HCT116 (cell line): ENCODE measurements around the gene NOC2L. TPM values are rescaled to one million over a fixed set of nuclear protein-coding genes. Genes with fewer than 3 reads are reported as not detected.

Experiments
- ATAC-seq: fragments of 200-7000 bp; cut with Tn5 transposase; 2 replicates; pipeline ENCODE4 v1.9.1; 2020; ENCODE audit warnings: mild to moderate bottlenecking, moderate library complexity
- BruUV-seq: library from RNA; stranded (reverse); fragments of 400-500 nt; replicated peaks from 2 replicates; lab custom pipeline; 2021; lab: Mats Ljungman, UMichigan
- CTCF ChIA-PET: fragments of 300-600 bp; sonication (Branson Sonifier 250); formaldehyde crosslinking; loops from one replicate; lab custom pipeline; 2021; ENCODE audit warnings: antibody characterized with exemption; lab: Charles Lee
- POLR2A ChIA-PET: fragments of 300-600, 350-600 bp; sonication (Branson Sonifier 250); formaldehyde crosslinking; loops from one replicate; lab custom pipeline; 2021; ENCODE audit warnings: antibody characterized with exemption; lab: Charles Lee
- RAD21 ChIA-PET, 2 experiments: fragments of 300-600 bp; sonication (Branson Sonifier 250); formaldehyde crosslinking; loops; one replicate each; lab custom pipeline; 2023; ENCODE audit warnings: low total read pairs in 2 of 2; ENCODE audit not compliant: uncharacterized antibody in 2 of 2, unreplicated experiment in 2 of 2, low non-redundant PET in 1 of 2; lab: Charles Lee
- DNase-seq: peaks from one replicate; pipeline ENCODE4 v3.0.0-alpha.2; 2010; ENCODE audit warnings: low read depth, low spot score
- H2AFZ ChIP-seq: fragments of 200-600 bp; shearing (Covaris generic), sonication (generic); 2 replicates; pipeline ENCODE4 v1.6.1; 2017; ENCODE audit warnings: low read depth, mixed run types, mixed read lengths, antibody characterized with exemption, low read length; ENCODE audit not compliant: poor library complexity, severe bottlenecking
- H3K27ac ChIP-seq: 2 replicates; pipeline ENCODE4 v1.5.1; 2012; ENCODE audit warnings: low read depth, low read length
- H3K27me3 ChIP-seq: fragments of 200-600 bp; sonication (generic); 2 replicates; pipeline ENCODE4 v1.6.1; 2016; ENCODE audit warnings: mixed run types, low read length, mixed read lengths; ENCODE audit not compliant: insufficient read depth
- H3K36me3 ChIP-seq, 2 experiments: fragments of 200-500 bp in 1 of 2; fragments of 200-600 bp in 1 of 2; sonication (Bioruptor generic) in 1 of 2; sonication (generic) in 1 of 2; 2 replicates each; pipeline versions ENCODE4 v1.5.1 to v1.6.1; 2014 to 2016; ENCODE audit warnings: low read length in 2 of 2, inconsistent platforms in 1 of 2, mixed read lengths in 1 of 2, mixed run types in 1 of 2; ENCODE audit not compliant: insufficient read depth in 2 of 2, control insufficient read depth in 1 of 2
- H3K4me1 ChIP-seq, 2 experiments: fragments of 200-600 bp in 1 of 2; sonication (generic) in 1 of 2; 2 replicates each; pipeline versions ENCODE4 v1.5.1 to v1.6.1; 2012 to 2017; ENCODE audit warnings: low read length in 2 of 2, inconsistent platforms in 1 of 2, mild to moderate bottlenecking in 1 of 2, mixed read lengths in 1 of 2, mixed run types in 1 of 2, moderate library complexity in 1 of 2; ENCODE audit not compliant: insufficient read depth in 2 of 2, control insufficient read depth in 1 of 2
- H3K4me2 ChIP-seq: fragments of 200-600 bp; sonication (generic); 2 replicates; pipeline ENCODE4 v1.6.1; 2017; ENCODE audit warnings: mixed run types, low read length, mixed read lengths
- H3K4me3 ChIP-seq, 2 experiments: fragments of 200-600 bp in 1 of 2; sonication (generic) in 1 of 2; replicated peaks in 1 of 2; 2 replicates each; pipeline ENCODE4 v1.5.1; 2011 to 2016; ENCODE audit warnings: low read length in 2 of 2, control low read depth in 1 of 2, low read depth in 1 of 2, mild to moderate bottlenecking in 1 of 2, mixed read lengths in 1 of 2, mixed run types in 1 of 2
- H3K79me2 ChIP-seq: fragments of 200-600 bp; sonication (generic); 2 replicates; pipeline ENCODE4 v1.6.1; 2017; ENCODE audit warnings: mild to moderate bottlenecking, mixed run types, low read length, moderate library complexity, mixed read lengths; ENCODE audit not compliant: insufficient read depth
- H3K9ac ChIP-seq: fragments of 200-600 bp; sonication (generic); 2 replicates; pipeline ENCODE4 v1.6.1; 2016; ENCODE audit warnings: low read length, mixed read lengths
- H3K9me2 ChIP-seq: fragments of 200-600 bp; sonication (generic), shearing (Covaris generic); 2 replicates; pipeline ENCODE4 v1.6.1; 2017; ENCODE audit warnings: mixed run types, mild to moderate bottlenecking, moderate library complexity; ENCODE audit not compliant: insufficient read depth
- H3K9me3 ChIP-seq, 2 experiments: fragments of 200-500 bp in 1 of 2; fragments of 200-600 bp in 1 of 2; sonication (Bioruptor generic) in 1 of 2; sonication (generic) in 1 of 2; 2 replicates each; pipeline ENCODE4 v1.6.1; 2014 to 2017; ENCODE audit warnings: low read length in 2 of 2, mixed read lengths in 2 of 2, inconsistent platforms in 1 of 2, low read depth in 1 of 2, mild to moderate bottlenecking in 1 of 2, mixed run types in 1 of 2, moderate library complexity in 1 of 2; ENCODE audit not compliant: control insufficient read depth in 1 of 2, insufficient read depth in 1 of 2
- H4K20me1 ChIP-seq: fragments of 200-600 bp; sonication (generic), shearing (Covaris generic); 2 replicates; pipeline ENCODE4 v1.6.1; 2017; ENCODE audit warnings: mixed run types, mild to moderate bottlenecking, moderate library complexity; ENCODE audit not compliant: insufficient read depth
- CBX3 ChIP-seq: IDR thresholded peaks from 2 replicates; pipeline ENCODE4 v1.6.1; 2012; ENCODE audit warnings: low read depth
- CEBPB ChIP-seq: IDR thresholded peaks from 2 replicates; pipeline ENCODE4 v1.6.1; 2012; ENCODE audit warnings: low read depth
- EGR1 ChIP-seq: IDR thresholded peaks from 2 replicates; pipeline ENCODE4 v1.6.1; 2012; ENCODE audit warnings: low read depth
- ELF1 ChIP-seq: IDR thresholded peaks from 2 replicates; pipeline ENCODE4 v1.6.1; 2012; ENCODE audit warnings: low read depth, borderline replicate concordance
- EZH2 ChIP-seq: fragments of 200-600 bp; sonication (generic); IDR thresholded peaks from 2 replicates; pipeline ENCODE4 v1.6.1; 2017; ENCODE audit warnings: antibody characterized with exemption, mixed run types
- JUND ChIP-seq: IDR thresholded peaks from 2 replicates; pipeline ENCODE4 v1.6.1; 2012
- POLR2A ChIP-seq: IDR thresholded peaks from 2 replicates; pipeline ENCODE4 v1.7.0; 2011; ENCODE audit warnings: borderline replicate concordance; ENCODE audit not compliant: insufficient read depth, insufficient read length; ENCODE audit errors: extremely low read depth
- POLR2AphosphoS5 ChIP-seq: IDR thresholded peaks from 2 replicates; pipeline ENCODE4 v1.6.1; 2011; ENCODE audit warnings: mild to moderate bottlenecking, low read depth, low read length, moderate library complexity
- RAD21 ChIP-seq: IDR thresholded peaks from 2 replicates; pipeline ENCODE4 v1.6.1; 2012; ENCODE audit warnings: low read depth, mild to moderate bottlenecking
- SIN3A ChIP-seq: IDR thresholded peaks from 2 replicates; pipeline ENCODE4 v1.6.1; 2012; ENCODE audit warnings: low read depth
- SRF ChIP-seq: IDR thresholded peaks from 2 replicates; pipeline ENCODE4 v1.6.1; 2012; ENCODE audit warnings: low read depth
- YY1 ChIP-seq: IDR thresholded peaks from 2 replicates; pipeline ENCODE4 v1.6.1; 2011; ENCODE audit warnings: low read length, low read depth, moderate library complexity, mild to moderate bottlenecking; ENCODE audit not compliant: insufficient replicate concordance; ENCODE audit errors: extremely low read depth
- intact Hi-C: fragments of 100-400 bp; cut with micrococcal nuclease; formaldehyde crosslinking; loops from 2 replicates; pipeline ENCODE4 v1.10.0; 2022
- total RNA-seq: library from RNA; stranded (reverse); gene quantifications from one replicate; pipeline ENCODE4 v1.2.1, GENCODE V29; 2021; ENCODE audit not compliant: unreplicated experiment
- TF ChIP-seq, protein P1 (sequence below): IDR thresholded peaks from 2 replicates; pipeline ENCODE4 v1.6.1; 2011; ENCODE audit warnings: mild to moderate bottlenecking, low read length, moderate library complexity; ENCODE audit not compliant: insufficient replicate concordance; ENCODE audit errors: extremely low read depth

NOC2L gene
- total RNA-seq, 1 experiment from 2014 or later, result 260 TPM

DNA sequence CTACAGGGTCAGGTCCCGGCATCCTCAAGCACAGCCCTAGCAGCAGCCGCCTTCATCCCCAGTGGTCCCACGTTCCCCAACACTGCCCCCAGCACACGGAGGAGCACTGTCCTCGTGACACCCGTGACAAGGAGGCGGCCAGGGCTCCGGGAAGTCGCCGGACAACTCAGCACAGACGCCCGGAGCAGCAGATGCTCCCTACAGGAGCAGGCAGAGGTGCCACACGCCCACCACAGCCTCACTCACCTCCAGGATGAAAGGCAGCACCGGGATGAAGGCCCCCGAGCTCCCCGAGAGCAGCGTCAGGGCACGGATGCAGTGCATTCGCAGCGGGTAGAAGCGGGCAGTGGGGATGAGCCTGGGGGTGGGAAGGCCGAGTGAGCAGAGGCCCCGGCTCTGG is 8.2 kb downstream of the NOC2L start:
- intact Hi-C loops, result no loop called here
- Histone ChIP-seq H3K9me2 (no peaks in the 10 kb centered on the region), H2AFZ (no peak overlapping the region), H3K27me3 (no peaks in the 10 kb centered on the region), H3K4me2 (no peak overlapping the region), H3K4me3 (no peak overlapping the region), H4K20me1 (no peaks in the 10 kb centered on the region), H3K79me2 (peaks cover 34% of the 10 kb centered on the region; the same call in 1 of the 2 replicates), H3K9me3 (no peaks in the 10 kb centered on the region), H3K4me1 (no peaks in the 10 kb centered on the region), H3K27ac (no peak overlapping the region), H3K9ac (no peak overlapping the region), H3K36me3 (peaks cover 41 to 83% of the 10 kb centered on the region in 2 experiments)
- ATAC-seq (no peak), DNase-seq (no peak)
- no TSS peak for BruUV-seq
- RAD21 ChIA-PET, result no interaction called here
- POLR2A ChIA-PET, result no interaction called here
- CTCF ChIA-PET, result no interaction called here
- TF ChIP-seq SIN3A, result no peak
- TF ChIP-seq EZH2, result no peak
- TF ChIP-seq YY1, result no peak
- no peak for TF ChIP-seq CEBPB
- no peak for TF ChIP-seq EGR1
- TF ChIP-seq ELF1, result no peak
- TF ChIP-seq POLR2AphosphoS5, result no peak
- TF ChIP-seq JUND, result no peak
- TF ChIP-seq SRF, result no peak
- TF ChIP-seq, protein P1, sequence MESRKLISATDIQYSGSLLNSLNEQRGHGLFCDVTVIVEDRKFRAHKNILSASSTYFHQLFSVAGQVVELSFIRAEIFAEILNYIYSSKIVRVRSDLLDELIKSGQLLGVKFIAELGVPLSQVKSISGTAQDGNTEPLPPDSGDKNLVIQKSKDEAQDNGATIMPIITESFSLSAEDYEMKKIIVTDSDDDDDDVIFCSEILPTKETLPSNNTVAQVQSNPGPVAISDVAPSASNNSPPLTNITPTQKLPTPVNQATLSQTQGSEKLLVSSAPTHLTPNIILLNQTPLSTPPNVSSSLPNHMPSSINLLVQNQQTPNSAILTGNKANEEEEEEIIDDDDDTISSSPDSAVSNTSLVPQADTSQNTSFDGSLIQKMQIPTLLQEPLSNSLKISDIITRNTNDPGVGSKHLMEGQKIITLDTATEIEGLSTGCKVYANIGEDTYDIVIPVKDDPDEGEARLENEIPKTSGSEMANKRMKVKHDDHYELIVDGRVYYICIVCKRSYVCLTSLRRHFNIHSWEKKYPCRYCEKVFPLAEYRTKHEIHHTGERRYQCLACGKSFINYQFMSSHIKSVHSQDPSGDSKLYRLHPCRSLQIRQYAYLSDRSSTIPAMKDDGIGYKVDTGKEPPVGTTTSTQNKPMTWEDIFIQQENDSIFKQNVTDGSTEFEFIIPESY, result no peak
- TF ChIP-seq, all 23 proteins: peak for 0

DNA sequence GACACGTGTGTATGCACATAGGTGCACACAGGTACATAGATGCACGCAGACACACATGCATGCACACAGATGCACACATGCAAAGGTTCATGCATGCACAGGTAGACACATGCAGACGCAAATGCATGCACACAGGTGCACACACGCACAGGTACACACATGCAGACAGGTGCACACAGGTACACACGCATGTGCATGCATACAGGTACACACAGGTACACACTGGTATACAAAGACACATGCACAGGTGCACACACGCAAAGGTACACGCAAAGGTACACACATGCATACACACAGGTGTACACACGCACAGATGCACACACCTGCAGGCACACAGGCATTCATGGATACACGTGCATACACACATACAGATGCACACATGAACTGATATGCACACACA is 8.8 kb downstream of the NOC2L start:
- Histone ChIP-seq H3K9me3 (no peaks in the 10 kb centered on the region), H3K36me3 (peaks cover 37 to 88% of the 10 kb centered on the region in 2 experiments), H3K9me2 (no peaks in the 10 kb centered on the region), H4K20me1 (no peaks in the 10 kb centered on the region), H3K27me3 (no peaks in the 10 kb centered on the region), H2AFZ (no peak overlapping the region), H3K4me3 (no peak overlapping the region), H3K27ac (no peak overlapping the region), H3K4me1 (no peaks in the 10 kb centered on the region), H3K4me2 (no peak overlapping the region), H3K79me2 (peaks cover 28% of the 10 kb centered on the region; the same call in 1 of the 2 replicates), H3K9ac (no peak overlapping the region)
- ChIA-PET CTCF (no interaction called here), RAD21 (no interaction called here), POLR2A (no interaction called here)
- intact Hi-C loops, result no loop called here
- TF ChIP-seq EZH2 (no peak), ELF1 (no peak), SIN3A (no peak), CEBPB (no peak), CBX3 (no peak), POLR2A (no peak), EGR1 (no peak), RAD21 (no peak), SRF (no peak)
- TF ChIP-seq, protein P1, result no peak
- no peak for DNase-seq
- no peak for ATAC-seq
- BruUV-seq, result no TSS peak
